ENCODE results near the gene NUPR1. TPM values are rescaled to one million over a fixed set of nuclear protein-coding genes. Genes with fewer than 3 reads are reported as not detected.

NUPR1 gene
- total and polyA plus RNA-seq, 2 of the 13 experiments (the other 11 are each of a cell fraction or from before 2014, with no cell fraction given): 18.0 to 25.6 TPM

DNA sequence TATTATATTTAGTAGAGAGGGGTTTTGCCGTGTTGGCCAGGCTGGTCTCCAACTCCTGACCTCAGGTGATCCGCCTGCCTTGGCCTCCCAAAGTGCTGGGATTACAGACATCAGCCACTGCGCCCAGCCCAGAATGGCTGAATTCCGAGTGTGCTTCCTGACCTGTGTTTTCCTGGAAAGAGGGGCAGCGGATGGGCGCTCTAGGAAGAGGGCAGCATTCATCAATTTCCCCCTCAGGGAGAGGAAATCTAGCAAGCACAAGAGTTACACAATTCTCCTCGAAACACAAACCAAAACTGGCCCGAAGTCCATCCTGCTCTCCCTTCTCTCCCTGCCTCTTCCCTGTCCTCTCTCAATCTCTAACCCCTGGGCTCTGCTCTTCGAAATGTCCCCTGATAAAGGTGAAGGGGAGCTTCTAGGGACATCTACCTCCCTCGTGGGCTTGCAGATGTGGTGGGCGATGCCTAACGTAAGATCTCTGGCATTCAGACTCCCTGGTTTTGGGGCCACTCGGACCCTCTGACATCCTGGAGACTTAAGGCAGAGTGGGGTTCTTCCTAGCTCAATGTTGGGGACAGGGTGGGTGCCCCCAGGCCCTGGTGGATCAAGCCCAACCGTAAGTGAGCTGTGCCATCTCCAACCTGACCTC, 33.2 kb downstream of the NUPR1 start (continued):
- TF ChIP-seq, protein P1, sequence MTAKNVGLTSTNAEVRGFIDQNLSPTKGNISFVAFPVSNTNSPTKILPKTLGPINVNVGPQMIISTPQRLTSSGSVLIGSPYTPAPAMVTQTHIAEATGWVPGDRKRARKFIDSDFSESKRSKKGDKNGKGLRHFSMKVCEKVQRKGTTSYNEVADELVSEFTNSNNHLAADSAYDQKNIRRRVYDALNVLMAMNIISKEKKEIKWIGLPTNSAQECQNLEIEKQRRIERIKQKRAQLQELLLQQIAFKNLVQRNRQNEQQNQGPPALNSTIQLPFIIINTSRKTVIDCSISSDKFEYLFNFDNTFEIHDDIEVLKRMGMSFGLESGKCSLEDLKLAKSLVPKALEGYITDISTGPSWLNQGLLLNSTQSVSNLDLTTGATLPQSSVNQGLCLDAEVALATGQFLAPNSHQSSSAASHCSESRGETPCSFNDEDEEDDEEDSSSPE (CRISPR knock-in tag; IDR thresholded peaks at IDR 0.05): peak; percentile 32; the same call in 1 of the 2 replicates
- TF ChIP-seq, protein P2, sequence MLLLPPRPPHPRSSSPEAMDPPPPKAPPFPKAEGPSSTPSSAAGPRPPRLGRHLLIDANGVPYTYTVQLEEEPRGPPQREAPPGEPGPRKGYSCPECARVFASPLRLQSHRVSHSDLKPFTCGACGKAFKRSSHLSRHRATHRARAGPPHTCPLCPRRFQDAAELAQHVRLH (CRISPR knock-in tag; IDR thresholded peaks at IDR 0.05; ENCODE audit: borderline replicate concordance, low read depth): 0 out of 2 replicates have a peak, but pooled peaks have one; percentile 55
- peak; percentile 81; the same call in 1 of the 2 replicates for TF ChIP-seq TARDBP (CRISPR knock-in tag; IDR thresholded peaks at IDR 0.05)
- TF ChIP-seq PITX1 (CRISPR knock-in tag; IDR thresholded peaks at IDR 0.05): peak; percentile 64; the same call in 1 of the 2 replicates
- TF ChIP-seq ZNF773 (CRISPR knock-in tag; IDR thresholded peaks at IDR 0.05; ENCODE audit: borderline replicate concordance): no peak
- TF ChIP-seq ZZZ3 (CRISPR knock-in tag; IDR thresholded peaks at IDR 0.05; ENCODE audit: borderline replicate concordance): no peak
- no peak for TF ChIP-seq FOXP1 (IDR thresholded peaks at IDR 0.05)
- TF ChIP-seq FOXP1 (CRISPR knock-in tag; IDR thresholded peaks at IDR 0.05): peak; percentile 70; the same call in 1 of the 2 replicates
- TF ChIP-seq, protein P3, sequence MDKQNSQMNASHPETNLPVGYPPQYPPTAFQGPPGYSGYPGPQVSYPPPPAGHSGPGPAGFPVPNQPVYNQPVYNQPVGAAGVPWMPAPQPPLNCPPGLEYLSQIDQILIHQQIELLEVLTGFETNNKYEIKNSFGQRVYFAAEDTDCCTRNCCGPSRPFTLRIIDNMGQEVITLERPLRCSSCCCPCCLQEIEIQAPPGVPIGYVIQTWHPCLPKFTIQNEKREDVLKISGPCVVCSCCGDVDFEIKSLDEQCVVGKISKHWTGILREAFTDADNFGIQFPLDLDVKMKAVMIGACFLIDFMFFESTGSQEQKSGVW (CRISPR knock-in tag; IDR thresholded peaks at IDR 0.05; ENCODE audit: borderline replicate concordance): no peak
- peak; percentile 67; the same call in 1 of the 2 replicates for TF ChIP-seq FOXO1 (CRISPR knock-in tag; IDR thresholded peaks at IDR 0.05)
- TF ChIP-seq ZNF761 (CRISPR knock-in tag; conservative IDR thresholded peaks at IDR 0.05): peak; percentile 49; the same call in 1 of the 2 replicates
- TF ChIP-seq ZNF790 (CRISPR knock-in tag; IDR thresholded peaks at IDR 0.05; ENCODE audit: borderline replicate concordance): no peak
- TF ChIP-seq, protein P4, sequence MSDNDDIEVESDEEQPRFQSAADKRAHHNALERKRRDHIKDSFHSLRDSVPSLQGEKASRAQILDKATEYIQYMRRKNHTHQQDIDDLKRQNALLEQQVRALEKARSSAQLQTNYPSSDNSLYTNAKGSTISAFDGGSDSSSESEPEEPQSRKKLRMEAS (IDR thresholded peaks at IDR 0.05): 0 out of 2 replicates have a peak, but pooled peaks have one; percentile 36
- TF ChIP-seq NCOA2 (CRISPR knock-in tag; IDR thresholded peaks at IDR 0.05): peak; percentile 68
- TF ChIP-seq, protein P5, sequence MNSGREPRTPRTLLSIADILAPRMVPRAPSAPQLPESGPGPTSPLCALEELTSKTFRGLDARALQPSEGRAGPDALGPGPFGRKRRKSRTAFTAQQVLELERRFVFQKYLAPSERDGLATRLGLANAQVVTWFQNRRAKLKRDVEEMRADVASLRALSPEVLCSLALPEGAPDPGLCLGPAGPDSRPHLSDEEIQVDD (CRISPR knock-in tag; IDR thresholded peaks at IDR 0.05; ENCODE audit: borderline replicate concordance): no peak
- TF ChIP-seq KLF9 (CRISPR knock-in tag; IDR thresholded peaks at IDR 0.05; ENCODE audit: low read depth): no peak
- no peak for TF ChIP-seq ATF7-NPFF (CRISPR knock-in tag; IDR thresholded peaks at IDR 0.05; ENCODE audit: low read depth)
- TF ChIP-seq KLF6 (CRISPR knock-in tag; IDR thresholded peaks at IDR 0.05): peak; percentile 29; the same call in 1 of the 2 replicates
- peak; percentile 86; the same call in 1 of the 2 replicates for TF ChIP-seq ZKSCAN8 (CRISPR knock-in tag; IDR thresholded peaks at IDR 0.05; ENCODE audit: borderline replicate concordance)
- no peak for TF ChIP-seq ZSCAN30 (CRISPR knock-in tag; IDR thresholded peaks at IDR 0.05)
- no peak for TF ChIP-seq ZNF839 (CRISPR knock-in tag; IDR thresholded peaks at IDR 0.05; ENCODE audit: borderline replicate concordance)
- 0 out of 2 replicates have a peak, but pooled peaks have one; percentile 9 for TF ChIP-seq SIX4 (CRISPR knock-in tag; IDR thresholded peaks at IDR 0.05)
- no peak for TF ChIP-seq ZNF207 (IDR thresholded peaks at IDR 0.05; ENCODE audit: borderline replicate concordance)
- TF ChIP-seq NFE2L1 (CRISPR knock-in tag; IDR thresholded peaks at IDR 0.05; ENCODE audit: borderline replicate concordance): no peak
- TF ChIP-seq ZNF558 (CRISPR knock-in tag; IDR thresholded peaks at IDR 0.05; ENCODE audit: borderline replicate concordance): no peak
- no peak for TF ChIP-seq ZNF841 (CRISPR knock-in tag; IDR thresholded peaks at IDR 0.05; ENCODE audit: borderline replicate concordance)
- no peak for TF ChIP-seq GTF2F1 (IDR thresholded peaks at IDR 0.05; ENCODE audit: low read length)
- TF ChIP-seq HMGA1 (CRISPR knock-in tag; conservative IDR thresholded peaks at IDR 0.05): no peak
- TF ChIP-seq SMARCC2 (IDR thresholded peaks at IDR 0.05): no peak
- peak; percentile 75; the same call in 1 of the 2 replicates for TF ChIP-seq ZSCAN21 (CRISPR knock-in tag; IDR thresholded peaks at IDR 0.05; ENCODE audit: borderline replicate concordance)
